NOMO-1 treated with DMSO at 0.1 percent for 48 hours (cell line): ENCODE measurements around the gene DDX28.
"Not testable (repeated sequence)": the region's sequence is repeated elsewhere in the genome, so short reads cannot be mapped to it uniquely, and the experiment has no call there.

Experiments
- DNase-seq: peaks from one replicate; lab custom pipeline; 2025; ENCODE audit not compliant: unreplicated experiment; lab: John Stamatoyannopoulos, UW

DDX28 gene

GRCh38 chr16:68040506-68041288, 17.7 kb upstream of the DDX28 start:
- peak; percentile 73 for DNase-seq

- peak; percentile 71 for DNase-seq
Observed at GRCh38 chr16:68037841-68038597, 15.0 kb upstream of the DDX28 start.

- DNase-seq, result no peak
Observed at GRCh38 chr16:68035227-68035626, 12.2 kb upstream of the DDX28 start.

DNA sequence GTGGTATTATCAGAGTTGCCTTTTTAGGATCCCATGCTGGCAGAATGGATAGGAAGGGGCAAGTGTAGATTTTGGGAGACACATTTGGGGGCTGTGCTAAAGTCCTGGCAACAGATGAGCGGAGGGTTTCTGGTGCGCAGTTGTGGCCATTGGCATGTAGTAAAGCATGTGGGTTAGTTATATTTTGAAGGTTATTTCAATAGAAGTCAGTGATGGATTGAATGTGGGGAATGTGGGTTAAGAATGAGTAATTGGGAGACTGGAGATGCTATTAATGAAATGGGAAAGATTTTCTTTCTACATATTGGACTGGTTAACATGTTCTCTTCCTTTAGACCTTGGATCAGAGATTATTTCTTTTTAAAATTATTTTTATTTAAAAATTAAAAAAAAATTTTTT, 10.1 kb upstream of the DDX28 start:
- DNase-seq, result no peak

DNA sequence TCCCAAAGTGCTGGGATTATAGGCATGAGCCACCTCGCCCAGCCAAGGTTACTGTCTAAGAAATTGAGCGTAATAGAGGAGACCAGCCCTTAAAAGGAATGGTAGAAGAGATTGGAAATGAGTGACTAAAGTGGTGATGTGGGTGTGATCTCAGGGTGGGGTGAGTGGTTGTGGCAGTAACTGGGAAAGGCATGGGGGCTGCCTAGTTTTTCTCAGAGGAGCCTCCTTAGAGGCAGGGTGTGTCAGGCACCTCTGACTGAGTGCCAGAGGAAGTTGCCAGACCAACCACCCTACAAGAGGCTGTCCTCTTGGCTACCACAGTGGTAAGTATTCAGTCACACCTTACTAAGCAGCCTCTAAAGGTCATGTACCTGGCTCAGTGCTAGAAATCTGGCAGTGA, 8.9 kb upstream of the DDX28 start:
- no peak for DNase-seq

- DNase-seq, result not testable (repeated sequence)
Observed at GRCh38 chr16:68030108-68030507, 7.1 kb upstream of the DDX28 start.

- no peak for DNase-seq
Observed at GRCh38 chr16:68028996-68029395, 6.0 kb upstream of the DDX28 start.

DNA sequence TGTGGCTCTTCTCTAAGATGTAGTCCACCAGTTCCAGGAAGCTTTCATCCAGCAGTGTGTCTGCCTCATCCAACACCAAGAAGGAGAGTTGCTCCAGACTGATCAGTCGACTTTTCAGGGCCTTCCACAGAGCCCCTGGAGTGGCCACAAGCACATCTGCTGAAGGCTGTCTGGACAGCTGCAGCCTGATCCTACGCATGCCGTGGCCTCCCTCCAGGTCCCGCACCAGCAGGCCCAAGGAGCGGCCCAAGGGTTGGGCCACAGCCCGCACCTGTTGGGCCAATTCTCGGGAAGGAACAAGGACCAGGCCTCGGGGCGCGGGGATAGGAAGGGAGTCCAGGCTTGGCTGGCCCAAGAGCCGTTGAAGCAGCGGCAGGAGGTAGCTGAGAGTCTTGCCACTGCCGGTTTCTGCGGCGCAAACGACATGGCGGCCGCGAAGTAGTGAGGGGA, 729 bp downstream of the DDX28 start:
- no peak for DNase-seq

- no peak for DNase-seq
Observed at GRCh38 chr16:68021490-68021889, 1.5 kb downstream of the DDX28 start.

- no peak for DNase-seq
Observed at GRCh38 chr16:68019167-68019680, 3.8 kb downstream of the DDX28 start.

DNA sequence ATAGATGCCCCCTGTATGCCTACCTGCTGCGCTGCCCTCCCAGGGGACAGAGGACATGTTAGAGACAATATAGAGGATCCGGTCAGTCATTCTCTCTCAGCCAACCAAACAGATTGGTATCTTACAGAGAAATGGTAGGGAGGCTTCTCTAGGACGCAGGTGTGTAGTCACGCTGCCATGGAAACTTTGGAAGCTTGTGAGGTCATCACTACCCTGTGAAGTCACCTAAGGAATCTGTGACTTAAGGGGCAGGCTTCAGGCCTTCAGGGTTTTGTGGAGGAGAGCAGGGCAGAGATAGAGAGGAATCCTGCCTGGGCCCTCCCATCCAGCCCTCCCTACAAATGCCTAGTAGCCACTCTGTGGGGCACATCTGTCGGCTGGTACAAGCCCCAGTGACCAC, 7.4 kb downstream of the DDX28 start, which contains the start of gene DPEP2NB:
Gene DPEP2NB (minus strand): TSS at position 231 of the 400 bp plus-strand sequence. CDS start 141 bp downstream, at position 90.
- DNase-seq, result no peak

- DNase-seq, result peak; percentile 77
Observed at GRCh38 chr16:68013440-68013839, 9.6 kb downstream of the DDX28 start.

DNA sequence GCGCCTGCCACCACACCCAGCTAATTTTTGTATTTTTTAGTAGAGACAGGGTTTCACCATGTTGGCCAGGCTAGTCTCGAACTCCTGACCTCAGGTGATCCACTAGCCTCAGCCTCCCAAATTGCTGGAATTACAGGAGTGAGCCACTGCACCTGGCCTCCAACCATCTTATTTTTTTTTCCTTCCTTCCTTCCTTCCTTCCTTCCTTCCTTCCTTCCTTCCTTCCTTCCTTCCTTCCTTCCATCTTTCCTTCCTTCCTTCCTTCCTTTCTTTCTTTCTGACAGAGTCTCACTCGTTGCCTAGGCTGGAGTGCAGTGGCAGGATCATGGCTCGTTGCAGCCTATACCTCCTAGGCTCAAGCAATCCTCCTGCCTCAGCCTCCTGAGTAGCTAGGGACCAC, 13.2 kb downstream of the DDX28 start:
- not testable (repeated sequence) for DNase-seq

DNA sequence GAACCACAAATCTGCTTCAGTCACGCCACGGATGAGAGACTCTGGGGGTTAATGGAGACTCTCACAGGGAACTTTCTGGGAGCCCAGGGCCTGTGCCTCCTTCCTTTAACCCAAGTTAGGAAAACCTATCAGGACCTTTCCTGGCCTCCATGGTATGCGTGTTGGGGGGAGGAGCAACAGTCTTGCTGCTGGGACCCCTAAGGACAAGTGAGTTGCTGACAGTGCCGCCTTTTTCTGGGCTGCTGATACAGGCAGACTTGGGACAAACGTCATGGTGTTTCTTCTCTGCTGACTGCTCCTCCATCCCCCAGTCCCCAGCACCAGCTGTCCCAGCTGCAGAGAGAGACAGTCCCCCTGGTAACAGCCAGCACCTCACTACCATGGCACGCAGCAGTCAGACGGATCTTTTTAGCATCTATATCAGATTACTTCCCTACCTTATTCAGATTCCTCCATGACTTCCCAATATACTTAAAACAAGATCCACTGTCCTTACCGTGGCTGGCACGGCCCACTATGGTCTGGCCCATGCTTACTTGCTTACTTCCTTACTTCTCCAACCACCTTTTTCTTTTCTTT, 13.8 kb downstream of the DDX28 start:
- DNase-seq, result no peak

DNA sequence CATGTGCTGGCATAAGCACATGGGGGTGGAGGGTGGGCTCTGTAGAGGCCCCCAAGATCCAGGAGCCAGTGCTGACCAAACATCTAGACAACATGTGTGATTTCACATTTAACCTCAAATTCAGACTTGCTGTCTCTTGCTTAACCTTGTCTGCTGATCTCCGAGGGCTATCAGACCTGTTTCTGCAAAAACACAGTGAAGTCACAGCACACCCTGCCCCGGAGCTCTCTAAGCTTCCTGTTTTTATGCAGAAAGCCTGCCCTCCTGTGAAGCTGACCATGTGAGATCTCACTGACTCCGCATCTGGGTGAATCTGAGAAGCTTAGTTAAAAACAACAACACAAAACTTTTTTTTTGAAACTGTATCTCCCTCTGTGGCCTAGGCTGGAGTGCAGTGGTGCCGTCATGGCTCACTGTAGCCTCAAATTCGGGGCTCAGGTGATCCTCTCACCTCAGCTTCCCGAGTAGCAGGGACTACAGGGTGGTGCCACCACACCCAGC, 17.2 kb downstream of the DDX28 start:
- peak; percentile 95 for DNase-seq

- no peak for DNase-seq
Observed at GRCh38 chr16:68005211-68005610, 17.8 kb downstream of the DDX28 start.

- no peak for DNase-seq
Observed at GRCh38 chr16:68003031-68003430, 20.0 kb downstream of the DDX28 start.

DNA sequence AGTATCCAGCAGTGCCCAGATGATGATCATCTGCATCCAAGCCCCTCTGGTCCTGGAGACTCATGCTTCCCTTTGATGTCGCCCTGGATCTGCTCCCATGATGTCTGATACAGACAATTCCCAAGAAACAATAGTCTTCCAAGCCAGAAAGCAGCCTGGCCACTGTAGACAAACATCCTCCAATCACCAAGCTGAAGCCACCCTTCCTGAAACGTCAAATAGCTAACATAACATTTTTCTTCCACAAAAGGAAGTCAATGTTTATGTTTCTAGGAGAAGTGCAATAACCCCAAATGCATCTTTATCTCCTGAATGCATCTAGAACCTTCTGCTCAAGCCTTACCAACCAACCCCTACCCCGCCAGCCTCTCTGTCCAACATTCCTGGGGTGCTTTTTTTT, 22.6 kb downstream of the DDX28 start:
- peak; percentile 17 for DNase-seq

GRCh38 chr16:67999985-68000384, 23.0 kb downstream of the DDX28 start:
- DNase-seq, result peak; percentile 55

DNA sequence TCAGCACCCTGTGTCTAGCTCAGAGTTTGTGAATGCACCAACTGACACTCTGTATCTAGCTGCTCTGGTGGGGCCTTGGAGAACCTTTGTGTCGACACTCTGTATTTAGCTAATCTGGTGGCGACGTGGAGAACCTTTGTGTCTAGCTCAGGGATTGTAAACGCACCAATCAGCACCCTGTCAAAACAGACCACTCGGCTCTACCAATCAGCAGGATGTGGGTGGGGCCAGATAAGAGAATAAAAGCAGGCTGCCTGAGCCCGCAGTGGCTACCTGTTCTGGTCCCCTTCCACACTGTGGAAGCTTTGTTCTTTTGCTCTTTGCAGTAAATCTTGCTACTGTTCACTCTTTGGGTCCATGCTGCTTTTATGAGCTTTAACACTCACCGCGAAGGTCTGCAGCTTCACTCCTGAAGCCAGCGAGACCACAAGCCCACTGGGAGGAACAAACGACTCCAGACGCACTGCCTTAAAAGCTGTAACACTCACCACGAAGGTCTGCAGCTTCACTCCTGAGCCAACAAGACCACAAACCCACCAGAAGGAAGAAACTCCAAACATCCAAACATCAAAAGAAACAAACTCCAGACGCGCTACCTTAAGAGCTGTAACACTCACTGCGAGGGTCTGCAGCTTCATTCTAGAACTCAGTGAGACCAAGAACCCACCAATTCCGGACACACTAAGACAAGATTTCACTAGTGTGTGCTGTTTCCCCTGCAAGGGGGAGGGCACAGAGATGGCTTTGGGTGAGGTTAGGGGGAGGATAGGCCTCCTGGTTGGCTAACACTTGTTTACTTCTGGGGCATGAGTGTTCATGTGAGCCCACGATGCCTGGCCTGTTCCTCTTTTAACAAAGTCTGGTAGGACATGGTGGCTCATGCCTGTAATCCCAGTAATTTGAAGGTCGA, 24.0 kb downstream of the DDX28 start, which contains the start of gene DPEP2:
Gene DPEP2 (minus strand): TSS at position 706 of the 910 bp plus-strand sequence. CDS start 6,272 bp downstream, outside the sequence.
- DNase-seq, result peak; percentile 89
